Endothelial cell (in vitro differentiated cells): ENCODE data around the gene SKAP2. TPM values are rescaled to one million over a fixed set of nuclear protein-coding genes. Genes with fewer than 3 reads are reported as not detected.

Source experiments
- DNase-seq: peaks from one replicate; pipeline ENCODE4 v3.0.0; 2021; ENCODE audit warnings: low spot score
- H3K27ac Mint-ChIP-seq: one replicate; pipeline ENCODE4 v1.8.0; 2021; ENCODE audit warnings: mixed read lengths, inconsistent platforms; ENCODE audit not compliant: unreplicated experiment
- H3K27me3 Mint-ChIP-seq: one replicate; pipeline ENCODE4 v1.8.0; 2021; ENCODE audit warnings: mild to moderate bottlenecking, moderate library complexity, mixed read lengths, inconsistent platforms; ENCODE audit not compliant: unreplicated experiment
- H3K36me3 Mint-ChIP-seq: one replicate; pipeline ENCODE4 v1.8.0; 2021; ENCODE audit warnings: mild to moderate bottlenecking, low read depth, mixed read lengths, inconsistent platforms; ENCODE audit not compliant: unreplicated experiment
- H3K4me1 Mint-ChIP-seq: one replicate; pipeline ENCODE4 v1.8.0; 2021; ENCODE audit warnings: mild to moderate bottlenecking, mixed read lengths, inconsistent platforms; ENCODE audit not compliant: unreplicated experiment
- H3K4me3 Mint-ChIP-seq: one replicate; pipeline ENCODE4 v1.8.0; 2021; ENCODE audit warnings: mild to moderate bottlenecking, mixed read lengths, inconsistent platforms; ENCODE audit not compliant: unreplicated experiment
- H3K9me3 Mint-ChIP-seq: one replicate; pipeline ENCODE4 v1.8.0; 2021; ENCODE audit warnings: mixed read lengths, inconsistent platforms; ENCODE audit not compliant: unreplicated experiment
- total RNA-seq: library from RNA; stranded (reverse); fragmentation: NEBNext Ultra II Directional; extraction: Animal tissue kit (Norgen Biotek cat#: 25700); gene quantifications from one replicate; pipeline ENCODE4 v1.2.1, GENCODE V29; 2021; ENCODE audit not compliant: unreplicated experiment
- TF ChIP-seq, protein P1 (sequence below): fragments of 200-600 bp; sonication (generic); IDR thresholded peaks from one replicate; pipeline ENCODE4 v1.5.0; 2021; ENCODE audit warnings: antibody characterized with exemption; ENCODE audit not compliant: unreplicated experiment

The SKAP2 gene
- total RNA-seq, 1 donor from 2014 or later, result 24.7 TPM

DNA sequence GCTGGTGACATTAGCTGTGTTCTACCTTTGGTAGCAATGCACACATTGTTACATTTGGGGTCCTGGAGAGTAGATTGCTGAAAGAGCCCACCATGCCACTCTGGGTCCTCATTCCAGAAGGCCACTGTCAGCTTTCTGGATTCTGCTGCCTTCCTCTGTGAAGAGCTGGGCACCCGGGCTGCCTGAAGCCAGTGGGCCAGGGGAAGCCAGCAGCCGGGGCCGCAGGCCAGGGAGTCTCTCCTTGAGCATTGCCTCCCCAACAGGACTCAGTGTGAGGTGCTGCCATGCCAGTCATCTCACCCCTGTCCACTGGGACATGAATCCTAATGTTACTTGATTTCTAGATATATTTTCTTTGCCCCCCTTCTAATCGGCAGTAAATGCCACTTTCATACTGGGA is 234.0 kb downstream of the SKAP2 start:
- Mint-ChIP-seq H3K27me3 (peaks cover 2% of the 10 kb centered on the region), H3K4me3 (no peak overlapping the region)
- TF ChIP-seq, protein P1, sequence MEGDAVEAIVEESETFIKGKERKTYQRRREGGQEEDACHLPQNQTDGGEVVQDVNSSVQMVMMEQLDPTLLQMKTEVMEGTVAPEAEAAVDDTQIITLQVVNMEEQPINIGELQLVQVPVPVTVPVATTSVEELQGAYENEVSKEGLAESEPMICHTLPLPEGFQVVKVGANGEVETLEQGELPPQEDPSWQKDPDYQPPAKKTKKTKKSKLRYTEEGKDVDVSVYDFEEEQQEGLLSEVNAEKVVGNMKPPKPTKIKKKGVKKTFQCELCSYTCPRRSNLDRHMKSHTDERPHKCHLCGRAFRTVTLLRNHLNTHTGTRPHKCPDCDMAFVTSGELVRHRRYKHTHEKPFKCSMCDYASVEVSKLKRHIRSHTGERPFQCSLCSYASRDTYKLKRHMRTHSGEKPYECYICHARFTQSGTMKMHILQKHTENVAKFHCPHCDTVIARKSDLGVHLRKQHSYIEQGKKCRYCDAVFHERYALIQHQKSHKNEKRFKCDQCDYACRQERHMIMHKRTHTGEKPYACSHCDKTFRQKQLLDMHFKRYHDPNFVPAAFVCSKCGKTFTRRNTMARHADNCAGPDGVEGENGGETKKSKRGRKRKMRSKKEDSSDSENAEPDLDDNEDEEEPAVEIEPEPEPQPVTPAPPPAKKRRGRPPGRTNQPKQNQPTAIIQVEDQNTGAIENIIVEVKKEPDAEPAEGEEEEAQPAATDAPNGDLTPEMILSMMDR, result no peak

DNA sequence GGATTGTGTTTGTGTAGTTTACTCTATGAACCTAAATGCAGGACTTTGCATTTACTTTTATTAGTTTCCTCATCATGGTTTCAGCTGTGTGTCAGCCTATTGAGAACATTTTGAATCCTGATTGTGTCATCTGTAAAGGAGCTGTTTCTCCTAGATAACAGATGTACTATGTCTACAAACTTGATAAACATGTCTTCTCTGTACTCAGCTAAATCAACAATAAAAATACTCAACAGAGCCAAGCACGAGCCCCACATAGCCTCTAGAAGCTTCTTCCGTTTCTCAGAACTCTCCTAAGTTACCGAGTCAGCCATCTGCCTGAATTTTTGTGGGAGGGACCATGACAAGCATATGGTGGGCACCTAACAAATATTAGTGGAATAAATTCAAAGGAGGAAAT is 234.7 kb downstream of the SKAP2 start:
- Mint-ChIP-seq H3K27ac (no peak overlapping the region), H3K9me3 (no peaks in the 10 kb centered on the region), H3K4me1 (no peaks in the 10 kb centered on the region), H3K36me3 (no peaks in the 10 kb centered on the region), H3K27me3 (peaks cover 2% of the 10 kb centered on the region), H3K4me3 (no peak overlapping the region)
- no peak for DNase-seq
- TF ChIP-seq, protein P1, result no peak

More for the DNA sequence above, 234.0 kb downstream of the SKAP2 start:
- Mint-ChIP-seq H3K9me3 (no peaks in the 10 kb centered on the region), H3K4me1 (no peaks in the 10 kb centered on the region), H3K27ac (no peak overlapping the region), H3K36me3 (no peaks in the 10 kb centered on the region)
- no peak for DNase-seq

DNA sequence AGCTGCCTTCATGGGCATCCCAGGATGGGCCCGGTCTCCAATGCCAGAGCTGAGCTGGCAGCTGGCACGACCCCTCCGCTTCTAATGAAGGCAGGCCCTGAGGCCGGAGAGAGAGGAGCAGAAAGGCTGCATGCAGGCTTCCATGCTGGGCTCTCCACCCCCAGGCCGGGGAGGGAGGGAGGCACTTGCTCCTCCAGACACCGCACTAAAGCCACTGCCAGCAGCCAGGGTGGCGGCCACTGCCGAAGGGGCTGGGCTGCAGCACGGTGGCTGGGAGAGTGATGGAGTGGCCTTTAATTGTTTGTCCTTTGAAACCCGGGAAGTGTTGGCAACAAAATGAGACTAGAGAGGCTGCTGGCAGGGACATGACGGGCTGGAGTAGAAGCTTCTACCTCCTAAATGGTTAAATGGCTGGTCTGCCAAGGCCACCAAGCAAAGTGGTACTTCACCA is 236.5 kb downstream of the SKAP2 start:
- H3K27ac Mint-ChIP-seq, result no peak overlapping the region
- no peaks in the 10 kb centered on the region for H3K9me3 Mint-ChIP-seq
- no peaks in the 10 kb centered on the region for H3K36me3 Mint-ChIP-seq
- no peak for DNase-seq
- H3K4me1 Mint-ChIP-seq, result no peaks in the 10 kb centered on the region
- TF ChIP-seq, protein P1, result no peak
- no peak overlapping the region for H3K4me3 Mint-ChIP-seq
- H3K27me3 Mint-ChIP-seq, result peaks cover 5% of the 10 kb centered on the region

DNA sequence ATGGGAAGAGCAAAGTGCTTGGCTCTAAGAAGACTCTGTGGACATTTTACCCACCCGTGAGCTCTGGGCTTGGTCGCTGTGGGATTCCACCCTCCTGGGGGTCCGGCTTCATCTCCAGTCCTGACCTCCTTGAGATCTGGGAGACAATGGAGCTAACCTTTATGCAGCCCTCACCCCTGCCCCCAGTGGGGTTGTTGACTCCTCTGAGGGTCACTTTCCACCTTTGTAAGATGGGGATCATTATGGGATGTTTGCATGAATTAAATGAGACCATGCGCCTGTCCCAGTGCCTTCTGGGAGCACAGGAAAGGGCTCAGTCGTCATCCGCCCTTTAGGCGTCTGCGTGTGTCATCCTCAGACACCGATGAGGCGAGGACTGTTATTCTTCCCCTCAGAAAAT is 237.2 kb downstream of the SKAP2 start:
- no peak for DNase-seq
- H3K9me3 Mint-ChIP-seq, result no peaks in the 10 kb centered on the region
- H3K27ac Mint-ChIP-seq, result no peak overlapping the region
- H3K4me1 Mint-ChIP-seq, result no peaks in the 10 kb centered on the region
- TF ChIP-seq, protein P1, result no peak
- no peaks in the 10 kb centered on the region for H3K36me3 Mint-ChIP-seq
- no peak overlapping the region for H3K4me3 Mint-ChIP-seq
- H3K27me3 Mint-ChIP-seq, result peaks cover 5% of the 10 kb centered on the region

DNA sequence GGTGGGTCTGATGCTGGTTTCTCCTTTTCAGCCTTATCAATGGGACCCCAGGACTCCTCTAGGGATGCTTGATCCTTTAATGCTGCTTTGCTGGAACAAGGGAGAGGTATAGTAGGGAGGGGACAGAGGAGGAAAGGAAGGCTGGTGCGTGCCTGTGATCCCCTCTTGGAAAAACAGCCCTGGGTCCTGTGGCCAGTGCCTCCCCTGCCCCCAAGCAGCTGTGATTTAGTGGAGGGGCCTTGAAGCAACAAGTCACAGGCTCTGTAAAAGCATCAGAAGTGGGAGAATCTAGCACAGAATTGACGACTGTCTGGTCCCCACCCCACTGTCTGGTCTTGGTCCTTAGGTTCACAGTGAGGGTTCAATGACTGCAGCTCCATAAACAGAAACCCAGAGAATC is 237.7 kb downstream of the SKAP2 start:
- Mint-ChIP-seq H3K9me3 (no peaks in the 10 kb centered on the region), H3K27ac (no peak overlapping the region), H3K36me3 (no peaks in the 10 kb centered on the region), H3K4me1 (no peaks in the 10 kb centered on the region), H3K27me3 (peaks cover 5% of the 10 kb centered on the region), H3K4me3 (no peak overlapping the region)
- TF ChIP-seq, protein P1, result no peak
- DNase-seq, result no peak
